K562 (cell line): ENCODE results near the gene SSBP2.

Experiments
- RAD21 ChIP-seq, 2 experiments: fragments of 250-450 bp in 1 of 2; fragments of 450-650 bp in 1 of 2; sonication (Bioruptor Pico) in 1 of 2; formaldehyde crosslinking in 1 of 2; IDR thresholded peaks in 1 of 2; conservative IDR thresholded peaks in 1 of 2; 2 replicates each; pipeline versions ENCODE4 v1.4.0 to v1.8.0; 2020 to 2022; ENCODE audit warnings: mild to moderate bottlenecking in 2 of 2, moderate library complexity in 1 of 2
- THAP7 ChIP-seq: fragments of 250-450 bp; sonication (Bioruptor Pico); IDR thresholded peaks from 2 replicates; pipeline ENCODE4 v1.5.0; 2021
- ZHX1 ChIP-seq: fragments of 150-350 bp; conservative IDR thresholded peaks from 2 replicates; pipeline ENCODE4 v1.6.1; 2014; ENCODE audit warnings: low read length

- TF ChIP-seq RAD21 (CRISPR knock-in tag; conservative IDR thresholded peaks at IDR 0.05 in 1 of 2, IDR thresholded peaks at IDR 0.05 in 1 of 2) = no peak
- TF ChIP-seq THAP7 (CRISPR knock-in tag) = no peak
- no peak for TF ChIP-seq ZHX1
These were observed 341.5 kb downstream of the SSBP2 start for GRCh38 chr5:81409361-81409760.
